Limb (tissue), 2 donors: ENCODE measurements around the gene ERG.

ENCODE experiments used
- DNase-seq, 2 donors: peaks; one replicate each; pipeline ENCODE4 v3.0.0-alpha.2; 2016; ENCODE audit errors: extremely low spot score in 2 of 2

ERG gene

GRCh38 chr21:38359835-38360234 is 138.4 kb downstream of the ERG start:
- DNase-seq = no peak

GRCh38 chr21:38359090-38359489 is 139.2 kb downstream of the ERG start:
- no peak for DNase-seq

- DNase-seq = no peak
Observed at GRCh38 chr21:38358666-38359065, 139.6 kb downstream of the ERG start.

GRCh38 chr21:38358098-38358497 is 140.2 kb downstream of the ERG start:
- no peak for DNase-seq

GRCh38 chr21:38356883-38357625 is 141.2 kb downstream of the ERG start:
- no peak for DNase-seq

GRCh38 chr21:38355992-38356781 is 142.1 kb downstream of the ERG start:
- DNase-seq = peak; percentile 61 to 92

GRCh38 chr21:38355353-38355752 is 142.9 kb downstream of the ERG start:
- DNase-seq = no peak

GRCh38 chr21:38354746-38355145 is 143.5 kb downstream of the ERG start:
- no peak for DNase-seq

GRCh38 chr21:38354231-38354630 is 144.0 kb downstream of the ERG start:
- no peak for DNase-seq

GRCh38 chr21:38352536-38353219 is 145.6 kb downstream of the ERG start:
- peak; percentile 40 to 70 for DNase-seq

- DNase-seq = no peak
Observed at GRCh38 chr21:38351961-38352521, 146.2 kb downstream of the ERG start.

GRCh38 chr21:38351176-38351959 is 146.9 kb downstream of the ERG start:
- DNase-seq = no peak

- DNase-seq = no peak
Observed at GRCh38 chr21:38350684-38351083, 147.6 kb downstream of the ERG start.

GRCh38 chr21:38349977-38350376 is 148.3 kb downstream of the ERG start:
- DNase-seq = no peak

GRCh38 chr21:38349111-38349746 is 149.0 kb downstream of the ERG start:
- peak in 1 of 2 donors; percentile 76 for DNase-seq

- no peak for DNase-seq
Observed at GRCh38 chr21:38346286-38346685, 152.0 kb downstream of the ERG start.

- DNase-seq = no peak
Observed at GRCh38 chr21:38343691-38344090, 154.6 kb downstream of the ERG start.

GRCh38 chr21:38342739-38343138 is 155.5 kb downstream of the ERG start:
- no peak for DNase-seq

GRCh38 chr21:38341546-38342012 is 156.7 kb downstream of the ERG start:
- DNase-seq = no peak

- no peak for DNase-seq
Observed at GRCh38 chr21:38340131-38340530, 158.1 kb downstream of the ERG start.

GRCh38 chr21:38337793-38338192 is 160.5 kb downstream of the ERG start:
- DNase-seq = no peak
